NCI-H1436 treated with DMSO at 0.1 percent for 48 hours (cell line): Measurements from ENCODE around the gene SSBP2.
"Not testable (repeated sequence)": the region's sequence is repeated elsewhere in the genome, so short reads cannot be mapped to it uniquely, and the experiment has no call there.

ENCODE experiments used
- DNase-seq: peaks from one replicate; lab custom pipeline; 2025; lab: John Stamatoyannopoulos, UW

Gene SSBP2

GRCh38 chr5:81657386-81657785 is 93.5 kb downstream of the SSBP2 start:
- no peak for DNase-seq

GRCh38 chr5:81656783-81657182 is 94.1 kb downstream of the SSBP2 start:
- DNase-seq, result no peak

- no peak for DNase-seq
Measured at GRCh38 chr5:81650987-81651386, 99.9 kb downstream of the SSBP2 start.

GRCh38 chr5:81646469-81646995 is 104.4 kb downstream of the SSBP2 start:
- DNase-seq, result no peak

- no peak for DNase-seq
Measured at GRCh38 chr5:81642210-81642609, 108.7 kb downstream of the SSBP2 start.

GRCh38 chr5:81639556-81639955 is 111.3 kb downstream of the SSBP2 start:
- DNase-seq, result no peak

- no peak for DNase-seq
Measured at GRCh38 chr5:81638471-81638870, 112.4 kb downstream of the SSBP2 start.

GRCh38 chr5:81633891-81634290 is 117.0 kb downstream of the SSBP2 start:
- DNase-seq, result no peak

- no peak for DNase-seq
Measured at GRCh38 chr5:81633471-81633870, 117.4 kb downstream of the SSBP2 start.

- no peak for DNase-seq
Measured at GRCh38 chr5:81632679-81633078, 118.2 kb downstream of the SSBP2 start.

- DNase-seq, result no peak
Measured at GRCh38 chr5:81631621-81632020, 119.3 kb downstream of the SSBP2 start.

GRCh38 chr5:81631124-81631523 is 119.8 kb downstream of the SSBP2 start:
- no peak for DNase-seq

GRCh38 chr5:81630684-81631083 is 120.2 kb downstream of the SSBP2 start:
- no peak for DNase-seq

GRCh38 chr5:81629986-81630385 is 120.9 kb downstream of the SSBP2 start:
- no peak for DNase-seq

- DNase-seq, result not testable (repeated sequence)
Measured at GRCh38 chr5:81628061-81628460, 122.8 kb downstream of the SSBP2 start.

GRCh38 chr5:81626524-81626923 is 124.4 kb downstream of the SSBP2 start:
- DNase-seq, result no peak

GRCh38 chr5:81609810-81610375 is 141.0 kb downstream of the SSBP2 start:
- no peak for DNase-seq

GRCh38 chr5:81608976-81609375 is 141.9 kb downstream of the SSBP2 start:
- DNase-seq, result no peak

GRCh38 chr5:81607693-81608092 is 143.2 kb downstream of the SSBP2 start:
- no peak for DNase-seq

GRCh38 chr5:81606150-81606549 is 144.7 kb downstream of the SSBP2 start:
- no peak for DNase-seq

GRCh38 chr5:81605299-81605698 is 145.6 kb downstream of the SSBP2 start:
- no peak for DNase-seq

- DNase-seq, result no peak
Measured at GRCh38 chr5:81604193-81604592, 146.7 kb downstream of the SSBP2 start.

- DNase-seq, result no peak
Measured at GRCh38 chr5:81601919-81602318, 149.0 kb downstream of the SSBP2 start.

- not testable (repeated sequence) for DNase-seq
Measured at GRCh38 chr5:81592085-81592484, 158.8 kb downstream of the SSBP2 start.
